A673 (cell line): ENCODE data around the gene ABCF3. TPM values are rescaled to one million over a fixed set of nuclear protein-coding genes. Genes with fewer than 3 reads are reported as not detected.

Experiments
- BruUV-seq: library from RNA; stranded (reverse); fragments of 400-500 nt; replicated peaks from 2 replicates; lab custom pipeline; 2021; lab: Mats Ljungman, UMichigan
- CTCF ChIA-PET: fragments of 300-600 bp; sonication (Branson Sonifier 250); formaldehyde crosslinking; loops from one replicate; lab custom pipeline; 2022; ENCODE audit warnings: antibody characterized with exemption; lab: Charles Lee
- POLR2A ChIA-PET: fragments of 300-600 bp; sonication (Branson Sonifier 250); formaldehyde crosslinking; loops from one replicate; lab custom pipeline; 2022; ENCODE audit warnings: antibody characterized with exemption; ENCODE audit not compliant: low non-redundant PET; lab: Charles Lee
- DNase-seq: peaks from one replicate; pipeline ENCODE4 v3.0.0-alpha.2; 2015; ENCODE audit warnings: low spot score
- H3K27ac ChIP-seq: fragments of 200-600 bp; sonication (generic); 2 replicates; pipeline ENCODE4 v1.5.1; 2016; ENCODE audit warnings: mixed run types, low read depth, mild to moderate bottlenecking, mixed read lengths, antibody characterized with exemption, low read length; ENCODE audit not compliant: poor library complexity, severe bottlenecking
- H3K27me3 ChIP-seq: fragments of 200-600 bp; sonication (generic); replicated peaks from 2 replicates; pipeline ENCODE4 v1.6.1; 2017; ENCODE audit warnings: mixed run types, low read depth, mild to moderate bottlenecking, mixed read lengths, antibody characterized with exemption, low read length; ENCODE audit not compliant: insufficient read depth, poor library complexity
- H3K36me3 ChIP-seq: fragments of 200-600 bp; sonication (generic); 2 replicates; pipeline ENCODE4 v1.6.1; 2016; ENCODE audit warnings: mixed run types, mild to moderate bottlenecking, mixed read lengths, antibody characterized with exemption, low read length; ENCODE audit not compliant: insufficient read depth, poor library complexity, severe bottlenecking
- H3K4me1 ChIP-seq: fragments of 200-600 bp; sonication (generic); 2 replicates; pipeline ENCODE4 v1.6.1; 2017; ENCODE audit warnings: mixed run types, mild to moderate bottlenecking, mixed read lengths, antibody characterized with exemption, low read length; ENCODE audit not compliant: insufficient read depth, poor library complexity, severe bottlenecking
- H3K4me3 ChIP-seq: fragments of 200-600 bp; sonication (generic); 2 replicates; pipeline ENCODE4 v1.5.1; 2016; ENCODE audit warnings: low read depth, mixed run types, mild to moderate bottlenecking, mixed read lengths, low read length; ENCODE audit not compliant: poor library complexity, severe bottlenecking
- H3K9me3 ChIP-seq: fragments of 200-600 bp; sonication (generic); 2 replicates; pipeline ENCODE4 v1.6.1; 2016; ENCODE audit warnings: mixed run types, low read depth, mild to moderate bottlenecking, mixed read lengths, antibody characterized with exemption, low read length; ENCODE audit not compliant: poor library complexity, severe bottlenecking
- CTCF ChIP-seq: fragments of 300-800, 200-600 bp; sonication (generic); conservative IDR thresholded peaks from 2 replicates; pipeline ENCODE4 v1.5.1; 2017; ENCODE audit warnings: low read depth, mild to moderate bottlenecking, antibody characterized with exemption, low read length, moderate library complexity, mixed read lengths
- EZH2 ChIP-seq: fragments of 200-600 bp; sonication (generic); IDR thresholded peaks from 2 replicates; pipeline ENCODE4 v1.6.1; 2017; ENCODE audit warnings: borderline replicate concordance, low read depth, mild to moderate bottlenecking, mixed read lengths, antibody characterized with exemption, low read length; ENCODE audit not compliant: poor library complexity, severe bottlenecking
- intact Hi-C: fragments of 100-400 bp; cut with micrococcal nuclease; formaldehyde crosslinking; loops from one replicate; pipeline ENCODE4 v1.10.0; 2022; ENCODE audit not compliant: unreplicated experiment
- total RNA-seq: library from RNA; stranded (reverse); gene quantifications from 2 replicates; pipeline ENCODE4 v1.2.3, GENCODE V29; 2021

ABCF3 gene
- total RNA-seq, 1 experiment from 2014 or later = 65.1 TPM

- Histone ChIP-seq H3K9me3 (no peaks in the 10 kb centered on the region), H3K4me3 (no peak overlapping the region), H3K27ac (no peak overlapping the region), H3K4me1 (peaks cover 5% of the 10 kb centered on the region), H3K27me3 (peaks cover 44% of the 10 kb centered on the region), H3K36me3 (no peaks in the 10 kb centered on the region)
- ChIA-PET CTCF (no interaction called here), POLR2A (no interaction called here)
- intact Hi-C loops = no loop called here
- BruUV-seq = no TSS peak
- TF ChIP-seq EZH2 (no peak), CTCF (no peak)
- DNase-seq = no peak
These were observed 47.3 kb downstream of the ABCF3 start for GRCh38 chr3:184233127-184233843.

GRCh38 chr3:184234224-184234623, 48.2 kb downstream of the ABCF3 start:
- Histone ChIP-seq H3K27ac (no peak overlapping the region), H3K4me3 (no peak overlapping the region), H3K9me3 (no peaks in the 10 kb centered on the region), H3K27me3 (peaks cover 36% of the 10 kb centered on the region), H3K4me1 (peaks cover 5% of the 10 kb centered on the region), H3K36me3 (no peaks in the 10 kb centered on the region)
- BruUV-seq = no TSS peak
- no peak for DNase-seq
- intact Hi-C loops = no loop called here
- CTCF ChIA-PET = no interaction called here
- POLR2A ChIA-PET = interaction anchor here (0.6 kb wide), 1 partner anchor 37 kb away, joined by 5 read pairs; no protein-coding TSS in a partner anchor
- no peak for TF ChIP-seq CTCF
- TF ChIP-seq EZH2 = no peak

- ChIA-PET POLR2A (interaction anchor here (0.6 kb wide), 1 partner anchor 37 kb away, joined by 5 read pairs; no protein-coding TSS in a partner anchor), CTCF (no interaction called here)
- Histone ChIP-seq H3K9me3 (no peaks in the 10 kb centered on the region), H3K27me3 (peaks cover 31% of the 10 kb centered on the region), H3K4me3 (no peak overlapping the region), H3K36me3 (no peaks in the 10 kb centered on the region), H3K4me1 (peaks cover 2% of the 10 kb centered on the region), H3K27ac (no peak overlapping the region)
- intact Hi-C loops = no loop called here
- BruUV-seq = no TSS peak
- TF ChIP-seq EZH2 (no peak), CTCF (no peak)
- no peak for DNase-seq
These were observed 48.8 kb downstream of the ABCF3 start for GRCh38 chr3:184234671-184235380.
